COR-L47 (cell line): ENCODE results near the gene TNFSF9.
"Not testable (repeated sequence)": the region's sequence is repeated elsewhere in the genome, so short reads cannot be mapped to it uniquely, and the experiment has no call there.

Source experiments
- DNase-seq: peaks from one replicate; lab custom pipeline; 2025; lab: John Stamatoyannopoulos, UW

The TNFSF9 gene

GRCh38 chr19:6572217-6572616, 41.4 kb downstream of the TNFSF9 start:
- DNase-seq = no peak

GRCh38 chr19:6573350-6573749, 42.5 kb downstream of the TNFSF9 start:
- DNase-seq = no peak

- DNase-seq = no peak
Observed at GRCh38 chr19:6576869-6577475, 46.1 kb downstream of the TNFSF9 start.

- DNase-seq = no peak
Observed at GRCh38 chr19:6577476-6578125, 46.8 kb downstream of the TNFSF9 start.

- DNase-seq = no peak
Observed at GRCh38 chr19:6579450-6580178, 48.8 kb downstream of the TNFSF9 start.

- DNase-seq = no peak
Observed at GRCh38 chr19:6580313-6580712, 49.5 kb downstream of the TNFSF9 start.

GRCh38 chr19:6582515-6583484, 52.0 kb downstream of the TNFSF9 start:
- DNase-seq = not testable (repeated sequence)
